Endothelial cell of umbilical vein (primary cell): Measurements from ENCODE around the gene GTSE1. TPM values are rescaled to one million over a fixed set of nuclear protein-coding genes. Genes with fewer than 3 reads are reported as not detected.

Experiments used
- BruUV-seq: library from RNA; stranded (reverse); fragments of 400-500 nt; replicated peaks from 2 replicates; lab custom pipeline; 2021; lab: Mats Ljungman, UMichigan
- CTCF ChIA-PET: fragments of 300-600, 350-600 bp; sonication (Branson Sonifier 250); formaldehyde crosslinking; loops from one replicate; lab custom pipeline; 2021; ENCODE audit warnings: antibody characterized with exemption, inconsistent platforms; lab: Charles Lee
- POLR2A ChIA-PET: fragments of 300-600, 350-600 bp; sonication (Branson Sonifier 250); formaldehyde crosslinking; loops from one replicate; lab custom pipeline; 2021; ENCODE audit warnings: antibody characterized with exemption, inconsistent platforms; lab: Charles Lee
- DNase-seq: peaks from one replicate; pipeline ENCODE4 v3.0.0-alpha.2; 2011; ENCODE audit warnings: low read depth, low spot score
- FAIRE-seq: peaks from 2 replicates; lab custom pipeline; 2011; peaks lifted over from hg19 to GRCh38; lab: Jason Lieb, UNC
- H2AFZ ChIP-seq: 2 replicates; pipeline ENCODE4 v1.6.0; 2012; ENCODE audit warnings: low read depth, low read length, control low read depth, inconsistent platforms
- H3K27ac ChIP-seq: 2 replicates; pipeline ENCODE4 v1.5.1; 2011; ENCODE audit warnings: low read depth, mild to moderate bottlenecking, control low read depth, low read length, moderate library complexity; ENCODE audit not compliant: insufficient read depth
- H3K27me3 ChIP-seq, 2 experiments: 2 replicates each; pipeline versions ENCODE4 v1.6.0 to v1.6.1; 2011; ENCODE audit warnings: low read length in 2 of 2, mixed read lengths in 1 of 2; ENCODE audit not compliant: control insufficient read depth in 2 of 2, insufficient read depth in 2 of 2
- H3K36me3 ChIP-seq, 2 experiments: 2 replicates in 1 of 2; 3 replicates in 1 of 2; pipeline ENCODE4 v1.5.1; 2011; ENCODE audit warnings: low read length in 2 of 2, mild to moderate bottlenecking in 1 of 2, moderate library complexity in 1 of 2; ENCODE audit not compliant: control insufficient read depth in 2 of 2, insufficient read depth in 2 of 2; ENCODE audit errors: extremely low read depth in 1 of 2
- H3K4me1 ChIP-seq: 3 replicates; pipeline ENCODE4 v1.5.1; 2011; ENCODE audit warnings: mild to moderate bottlenecking, low read length; ENCODE audit not compliant: control insufficient read depth, insufficient read depth; ENCODE audit errors: extremely low read depth
- H3K4me2 ChIP-seq: 2 replicates; pipeline ENCODE4 v1.6.1; 2011; ENCODE audit warnings: low read length, control low read depth, mixed read lengths; ENCODE audit not compliant: insufficient read depth
- H3K4me3 ChIP-seq, 3 experiments: fragments of 200-600 bp in 1 of 3; sonication (generic), shearing (Covaris generic) in 1 of 3; replicated peaks in 1 of 3; 2 replicates each; pipeline ENCODE4 v1.5.1; 2011 to 2016; ENCODE audit warnings: control low read depth in 3 of 3, low read length in 3 of 3, mild to moderate bottlenecking in 2 of 3, inconsistent platforms in 1 of 3, low read depth in 1 of 3, moderate library complexity in 1 of 3; ENCODE audit not compliant: insufficient read depth in 1 of 3
- H3K79me2 ChIP-seq: 2 replicates; pipeline ENCODE4 v1.6.0; 2012; ENCODE audit warnings: low read length, inconsistent platforms; ENCODE audit not compliant: control insufficient read depth, insufficient read depth
- H3K9ac ChIP-seq: replicated peaks from 2 replicates; pipeline ENCODE3; 2011; ENCODE audit warnings: low read length, control low read depth; ENCODE audit not compliant: insufficient read depth; ENCODE audit errors: extremely low read depth
- H3K9me1 ChIP-seq: replicated peaks from 3 replicates; pipeline ENCODE4 v1.6.0; 2011; ENCODE audit warnings: mild to moderate bottlenecking, low read length; ENCODE audit not compliant: control insufficient read depth, insufficient read depth; ENCODE audit errors: extremely low read depth
- H3K9me3 ChIP-seq: replicated peaks from 2 replicates; pipeline ENCODE4 v1.5.1; 2012; ENCODE audit warnings: low read length, inconsistent platforms; ENCODE audit not compliant: control insufficient read depth, insufficient read depth
- H4K20me1 ChIP-seq: replicated peaks from 2 replicates; pipeline ENCODE3; 2011; ENCODE audit warnings: mild to moderate bottlenecking, low read length; ENCODE audit not compliant: control insufficient read depth, insufficient read depth; ENCODE audit errors: extremely low read depth
- CTCF ChIP-seq, 2 donors: IDR thresholded peaks; 1 replicate in 1 of 2; 2 replicates in 1 of 2; pipeline ENCODE4 v1.5.1; 2011; ENCODE audit warnings: low read length in 2 of 2, mild to moderate bottlenecking in 2 of 2, moderate library complexity in 2 of 2, control low read depth in 1 of 2, inconsistent platforms in 1 of 2, low read depth in 1 of 2; ENCODE audit not compliant: insufficient read depth in 1 of 2; ENCODE audit errors: extremely low read depth in 1 of 2
- EZH2 ChIP-seq: IDR thresholded peaks from 2 replicates; pipeline ENCODE4 v1.6.1; 2012; ENCODE audit warnings: borderline replicate concordance, low read depth, mild to moderate bottlenecking, moderate library complexity, low read length, inconsistent platforms; ENCODE audit not compliant: severe bottlenecking
- GATA2 ChIP-seq: IDR thresholded peaks from 2 replicates; pipeline ENCODE4 v1.7.0; 2011; ENCODE audit warnings: low read depth, mild to moderate bottlenecking, moderate library complexity, mixed read lengths, low read length; ENCODE audit not compliant: insufficient read length, insufficient read depth
- JUN ChIP-seq: IDR thresholded peaks from 2 replicates; pipeline ENCODE4 v1.6.1; 2011; ENCODE audit warnings: borderline replicate concordance, low read depth; ENCODE audit not compliant: insufficient read length, insufficient read depth
- MYC ChIP-seq: IDR thresholded peaks from one replicate; pipeline ENCODE4 v1.6.1; 2011; ENCODE audit warnings: mild to moderate bottlenecking, low read depth, low read length
- POLR2A ChIP-seq: IDR thresholded peaks from 2 replicates; pipeline ENCODE4 v1.6.1; 2012; ENCODE audit warnings: low read depth, mild to moderate bottlenecking, control low read depth, low read length
- POLR2AphosphoS5 ChIP-seq: IDR thresholded peaks from 2 replicates; pipeline ENCODE4 v1.6.1; 2012; ENCODE audit warnings: low read depth, mild to moderate bottlenecking, control low read depth, low read length, moderate library complexity; ENCODE audit not compliant: insufficient read depth
- dilution Hi-C: fragments of 300-500 bp; cut with MboI; formaldehyde crosslinking; loops from one replicate; pipeline ENCODE4 v1.15.0; 2019; ENCODE audit warnings: low sequenced_read_pairs; ENCODE audit not compliant: extremely low pct_ligation_motif_present
- intact Hi-C: fragments of 100-400 bp; cut with micrococcal nuclease; formaldehyde crosslinking; loops from one replicate; pipeline ENCODE4 v1.10.0; 2022
- polyA plus RNA-seq, 4 experiments: library from polyadenylated mRNA; depleted of rRNA in 3 of 4; stranded (reverse) in 3 of 4; unstranded in 1 of 4; fragments of >200 nt; gene quantifications; 2 replicates each; pipeline versions ENCODE4 v1.2.1 to v1.2.3, GENCODE V29; 2011 to 2012; ENCODE audit warnings: missing spikeins in 1 of 4
- total RNA-seq: library from RNA; stranded (reverse); gene quantifications from 2 replicates; pipeline ENCODE4 v1.2.3, GENCODE V29; 2021
- TF ChIP-seq, protein P1 (sequence below): IDR thresholded peaks from 2 replicates; pipeline ENCODE4 v1.6.1; 2011; ENCODE audit not compliant: insufficient read depth, insufficient read length

Gene GTSE1
- total and polyA plus RNA-seq, 2 donors (not counting 3 experiments of a cell fraction or from before 2014, with no cell fraction given) = 25.9 to 57.2 TPM

GRCh38 chr22:46278656-46279645 lies 17.7 kb upstream of the GTSE1 start:
- Histone ChIP-seq H3K9me3 (no peaks in the 10 kb centered on the region), H3K4me2 (no peak overlapping the region), H2AFZ (no peak overlapping the region), H3K9me1 (no peaks in the 10 kb centered on the region), H3K36me3 (peaks cover 14 to 42% of the 10 kb centered on the region in 2 experiments), H3K9ac (no peak overlapping the region), H3K27me3 (no peaks in the 10 kb centered on the region), H4K20me1 (no peaks in the 10 kb centered on the region), H3K27ac (no peak overlapping the region), H3K79me2 (no peaks in the 10 kb centered on the region), H3K4me3 (no peak overlapping the region), H3K4me1 (no peaks in the 10 kb centered on the region)
- dilution Hi-C loops (no loop called here), intact Hi-C loops (no loop called here)
- TF ChIP-seq GATA2 (no peak), JUN (no peak), EZH2 (no peak), POLR2A (no peak)
- DNase-seq (no peak), FAIRE-seq (no peak)
- ChIA-PET CTCF (no interaction called here), POLR2A (no interaction called here)
- BruUV-seq = no TSS peak

- Histone ChIP-seq H3K9me3 (no peaks in the 10 kb centered on the region), H2AFZ (no peak overlapping the region), H3K9me1 (no peaks in the 10 kb centered on the region), H3K36me3 (peaks cover 18 to 46% of the 10 kb centered on the region in 2 experiments), H3K79me2 (no peaks in the 10 kb centered on the region), H3K27ac (no peak overlapping the region), H3K4me1 (no peaks in the 10 kb centered on the region), H4K20me1 (no peaks in the 10 kb centered on the region), H3K27me3 (no peaks in the 10 kb centered on the region), H3K4me2 (no peak overlapping the region), H3K4me3 (no peak overlapping the region), H3K9ac (no peak overlapping the region)
- DNase-seq = no peak
- ChIA-PET CTCF (interaction anchor here (0.7 to 1.3 kb wide), 4 partner anchors 12 to 158 kb away, joined by 3 to 5 read pairs (median 4); partner anchors contain the start of gene TTC38), POLR2A (interaction anchor here (0.6 kb wide), 1 partner anchor 30 kb away, joined by 4 read pairs; the partner anchor contains the start of gene CDPF1)
- no peak for FAIRE-seq
- no TSS peak for BruUV-seq
- dilution Hi-C loops (no loop called here), intact Hi-C loops (no loop called here)
- TF ChIP-seq CTCF (IDR thresholded peaks at IDR 0.05; ENCODE audit: extremely low read depth in 1 of 2, insufficient read depth in 1 of 2, low read depth in 1 of 2, low read length in 2 of 2) = no peak
- no peak for TF ChIP-seq MYC
- TF ChIP-seq, protein P1, sequence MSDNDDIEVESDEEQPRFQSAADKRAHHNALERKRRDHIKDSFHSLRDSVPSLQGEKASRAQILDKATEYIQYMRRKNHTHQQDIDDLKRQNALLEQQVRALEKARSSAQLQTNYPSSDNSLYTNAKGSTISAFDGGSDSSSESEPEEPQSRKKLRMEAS = no peak
- no peak for TF ChIP-seq POLR2AphosphoS5
- TF ChIP-seq JUN = no peak
- TF ChIP-seq GATA2 = no peak
- no peak for TF ChIP-seq POLR2A
- TF ChIP-seq EZH2 = no peak
Measured at GRCh38 chr22:46280063-46280817, 16.4 kb upstream of the GTSE1 start.
